Liver (tissue), 3 donors: Measurements from ENCODE around the gene KMT5B.
A peak's percentile ranks its signal among the peaks of the same experiment; 100 is the strongest.

Experiments used
- EGR1 ChIP-seq, 2 donors: IDR thresholded peaks; 2 replicates each; pipeline ENCODE4 v1.6.1; 2016 to 2018; ENCODE audit warnings: antibody characterized with exemption in 2 of 2, low read depth in 2 of 2
- FOXA1 ChIP-seq: IDR thresholded peaks from 2 replicates; pipeline ENCODE4 v1.6.1; 2016; ENCODE audit warnings: antibody characterized with exemption
- FOXA2 ChIP-seq: IDR thresholded peaks from 2 replicates; pipeline ENCODE4 v1.6.1; 2016; ENCODE audit warnings: antibody characterized with exemption
- GABPA ChIP-seq, 2 donors: IDR thresholded peaks in 1 of 2; conservative IDR thresholded peaks in 1 of 2; 2 replicates each; pipeline ENCODE4 v1.6.1; 2016; ENCODE audit warnings: antibody characterized with exemption in 2 of 2, mild to moderate bottlenecking in 1 of 2, moderate library complexity in 1 of 2
- JUND ChIP-seq, 2 donors: IDR thresholded peaks; 2 replicates each; pipeline ENCODE4 v1.6.1; 2016; ENCODE audit warnings: antibody characterized with exemption in 2 of 2
- NR2F2 ChIP-seq: IDR thresholded peaks from 2 replicates; pipeline ENCODE4 v1.6.1; 2016; ENCODE audit warnings: antibody characterized with exemption
- RAD21 ChIP-seq, 2 donors: IDR thresholded peaks; 2 replicates each; pipeline ENCODE4 v1.6.1; 2016; ENCODE audit warnings: antibody characterized with exemption in 2 of 2, mild to moderate bottlenecking in 2 of 2
- RXRA ChIP-seq, 2 donors: IDR thresholded peaks; 2 replicates each; pipeline ENCODE4 v1.6.1; 2017 to 2018; ENCODE audit warnings: antibody characterized with exemption in 2 of 2, mild to moderate bottlenecking in 1 of 2
- SP1 ChIP-seq: IDR thresholded peaks from 2 replicates; pipeline ENCODE4 v1.6.1; 2018; ENCODE audit warnings: antibody characterized with exemption, mild to moderate bottlenecking
- TAF1 ChIP-seq: conservative IDR thresholded peaks from 2 replicates; pipeline ENCODE4 v1.6.1; 2016; ENCODE audit warnings: antibody characterized with exemption, mild to moderate bottlenecking
- YY1 ChIP-seq: IDR thresholded peaks from 2 replicates; pipeline ENCODE4 v1.6.1; 2016; ENCODE audit warnings: antibody characterized with exemption, mild to moderate bottlenecking
- TF ChIP-seq, protein P1 (sequence below): fragments of 150-350 bp; IDR thresholded peaks from 2 replicates; pipeline ENCODE4 v1.5.1; 2017; ENCODE audit warnings: improper control_type of control experiment, low read depth, low read length; ENCODE audit not compliant: missing input control
- TF ChIP-seq, protein P2 (sequence below): IDR thresholded peaks from 2 replicates; pipeline ENCODE4 v1.6.1; 2016; ENCODE audit warnings: antibody characterized with exemption
- TF ChIP-seq, protein P3 (sequence below): IDR thresholded peaks from 2 replicates; pipeline ENCODE4 v1.6.1; 2016; ENCODE audit warnings: antibody characterized with exemption
- donor health status: healthy.
- donor health status: healthy.

DNA sequence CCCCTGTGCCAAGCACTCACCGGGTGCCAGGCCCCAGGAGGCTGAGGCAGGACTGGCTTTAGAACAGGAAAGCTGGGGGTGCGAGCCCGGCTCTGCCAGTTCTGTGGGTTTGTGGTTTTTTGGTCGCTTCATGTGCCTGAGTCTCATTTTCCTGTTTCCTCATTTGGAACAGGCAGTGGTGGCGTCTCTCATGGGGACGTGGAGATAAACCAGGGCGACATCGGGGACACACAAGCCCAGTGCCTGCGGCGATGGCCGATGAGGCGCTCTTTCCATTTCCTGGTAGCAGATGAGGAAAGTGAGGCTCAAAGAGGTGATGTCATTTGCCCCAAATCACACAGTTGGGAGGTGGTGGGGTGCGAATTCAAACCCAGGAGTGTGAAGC lies 71.1 kb downstream of the KMT5B start:
- no peak for TF ChIP-seq TAF1
- TF ChIP-seq FOXA2: no peak
- TF ChIP-seq, protein P1, sequence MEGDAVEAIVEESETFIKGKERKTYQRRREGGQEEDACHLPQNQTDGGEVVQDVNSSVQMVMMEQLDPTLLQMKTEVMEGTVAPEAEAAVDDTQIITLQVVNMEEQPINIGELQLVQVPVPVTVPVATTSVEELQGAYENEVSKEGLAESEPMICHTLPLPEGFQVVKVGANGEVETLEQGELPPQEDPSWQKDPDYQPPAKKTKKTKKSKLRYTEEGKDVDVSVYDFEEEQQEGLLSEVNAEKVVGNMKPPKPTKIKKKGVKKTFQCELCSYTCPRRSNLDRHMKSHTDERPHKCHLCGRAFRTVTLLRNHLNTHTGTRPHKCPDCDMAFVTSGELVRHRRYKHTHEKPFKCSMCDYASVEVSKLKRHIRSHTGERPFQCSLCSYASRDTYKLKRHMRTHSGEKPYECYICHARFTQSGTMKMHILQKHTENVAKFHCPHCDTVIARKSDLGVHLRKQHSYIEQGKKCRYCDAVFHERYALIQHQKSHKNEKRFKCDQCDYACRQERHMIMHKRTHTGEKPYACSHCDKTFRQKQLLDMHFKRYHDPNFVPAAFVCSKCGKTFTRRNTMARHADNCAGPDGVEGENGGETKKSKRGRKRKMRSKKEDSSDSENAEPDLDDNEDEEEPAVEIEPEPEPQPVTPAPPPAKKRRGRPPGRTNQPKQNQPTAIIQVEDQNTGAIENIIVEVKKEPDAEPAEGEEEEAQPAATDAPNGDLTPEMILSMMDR: no peak
- TF ChIP-seq, protein P2, sequence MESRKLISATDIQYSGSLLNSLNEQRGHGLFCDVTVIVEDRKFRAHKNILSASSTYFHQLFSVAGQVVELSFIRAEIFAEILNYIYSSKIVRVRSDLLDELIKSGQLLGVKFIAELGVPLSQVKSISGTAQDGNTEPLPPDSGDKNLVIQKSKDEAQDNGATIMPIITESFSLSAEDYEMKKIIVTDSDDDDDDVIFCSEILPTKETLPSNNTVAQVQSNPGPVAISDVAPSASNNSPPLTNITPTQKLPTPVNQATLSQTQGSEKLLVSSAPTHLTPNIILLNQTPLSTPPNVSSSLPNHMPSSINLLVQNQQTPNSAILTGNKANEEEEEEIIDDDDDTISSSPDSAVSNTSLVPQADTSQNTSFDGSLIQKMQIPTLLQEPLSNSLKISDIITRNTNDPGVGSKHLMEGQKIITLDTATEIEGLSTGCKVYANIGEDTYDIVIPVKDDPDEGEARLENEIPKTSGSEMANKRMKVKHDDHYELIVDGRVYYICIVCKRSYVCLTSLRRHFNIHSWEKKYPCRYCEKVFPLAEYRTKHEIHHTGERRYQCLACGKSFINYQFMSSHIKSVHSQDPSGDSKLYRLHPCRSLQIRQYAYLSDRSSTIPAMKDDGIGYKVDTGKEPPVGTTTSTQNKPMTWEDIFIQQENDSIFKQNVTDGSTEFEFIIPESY: no peak
- TF ChIP-seq EGR1 (IDR thresholded peaks at IDR 0.05; ENCODE audit: low read depth in 2 of 2): no peak
- no peak for TF ChIP-seq YY1
- TF ChIP-seq, protein P3, sequence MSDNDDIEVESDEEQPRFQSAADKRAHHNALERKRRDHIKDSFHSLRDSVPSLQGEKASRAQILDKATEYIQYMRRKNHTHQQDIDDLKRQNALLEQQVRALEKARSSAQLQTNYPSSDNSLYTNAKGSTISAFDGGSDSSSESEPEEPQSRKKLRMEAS: no peak
- no peak for TF ChIP-seq GABPA (IDR thresholded peaks at IDR 0.05 in 1 of 2, conservative IDR thresholded peaks at IDR 0.05 in 1 of 2)
- TF ChIP-seq NR2F2: no peak
- peak in 1 of 2 donors; percentile 10 for TF ChIP-seq RXRA (IDR thresholded peaks at IDR 0.05)
- no peak for TF ChIP-seq FOXA1
- TF ChIP-seq SP1: no peak
- TF ChIP-seq JUND (IDR thresholded peaks at IDR 0.05): no peak
- peak in 1 of 2 donors; percentile 14 for TF ChIP-seq RAD21 (IDR thresholded peaks at IDR 0.05)
